Hematopoietic multipotent progenitor cell treated with erythropoietin and hydrocortisone succinate and interleukin-3 and kit ligand, for 6 days (in vitro differentiated cells): Measurements from ENCODE around the gene NCOA1.
A peak's percentile ranks its signal among the peaks of the same experiment; 100 is the strongest.
"Not testable (repeated sequence)": the region's sequence is repeated elsewhere in the genome, so short reads cannot be mapped to it uniquely, and the experiment has no call there.

Experiments
- DNase-seq: peaks from one replicate; pipeline ENCODE4 v3.0.0-alpha.2; 2015

Gene NCOA1

DNA sequence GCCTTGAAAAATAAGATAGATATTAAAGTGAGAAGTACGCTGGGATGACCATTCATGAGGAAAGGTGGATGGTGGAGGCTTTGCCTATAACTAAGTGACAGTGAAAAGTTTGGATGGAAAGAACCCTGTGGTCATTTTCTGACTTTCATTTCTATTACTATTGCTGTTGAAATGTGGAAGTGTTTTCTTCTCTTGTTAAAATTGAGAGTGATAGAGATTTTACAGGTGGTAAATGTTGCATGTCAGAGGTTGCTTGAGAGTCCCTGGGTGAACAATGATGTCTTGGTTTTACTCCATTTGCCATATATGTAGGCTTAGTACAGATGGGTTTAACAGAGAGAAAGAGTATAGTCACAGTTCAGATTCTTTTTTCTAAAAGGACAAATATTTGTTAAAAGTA lies 18.4 kb downstream of the NCOA1 start:
- DNase-seq, result no peak

DNA sequence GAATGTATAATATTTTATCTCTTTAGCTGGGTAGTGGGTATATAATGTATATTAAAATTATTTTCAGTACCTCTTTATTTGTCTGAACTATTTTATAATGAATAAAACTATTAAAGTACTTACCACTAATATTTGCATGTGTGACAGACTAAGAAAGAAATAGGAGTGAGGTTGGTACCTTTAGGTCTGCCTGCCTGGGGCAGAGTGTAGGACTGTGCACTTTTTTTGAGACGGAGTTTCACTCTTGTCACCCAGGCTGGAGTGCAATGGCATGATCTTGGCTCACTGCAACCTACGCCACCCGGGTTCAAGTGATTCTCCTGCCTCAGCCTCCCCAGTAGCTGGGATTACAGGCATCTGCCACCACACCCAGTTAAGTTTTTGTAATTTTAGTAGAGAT lies 18.8 kb downstream of the NCOA1 start:
- DNase-seq, result no peak

DNA sequence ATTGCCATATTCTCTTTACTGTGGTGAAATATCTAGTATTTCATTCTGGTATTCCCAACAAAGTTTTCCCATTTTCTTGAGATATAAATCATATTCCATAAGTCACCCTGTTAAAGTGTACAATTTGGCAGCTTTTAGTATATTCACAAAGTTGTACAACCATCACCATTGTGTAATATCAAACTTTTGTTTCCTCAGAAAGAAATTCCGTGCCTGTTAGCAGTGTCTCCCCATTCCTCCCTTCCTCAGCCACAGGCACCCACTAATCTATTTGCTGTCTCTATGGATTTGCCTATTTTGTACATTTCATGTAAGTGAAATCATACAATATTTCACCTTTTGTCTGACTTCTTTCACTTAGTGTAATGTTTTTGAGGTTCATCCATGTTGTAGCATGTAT lies 19.7 kb downstream of the NCOA1 start:
- DNase-seq, result no peak

DNA sequence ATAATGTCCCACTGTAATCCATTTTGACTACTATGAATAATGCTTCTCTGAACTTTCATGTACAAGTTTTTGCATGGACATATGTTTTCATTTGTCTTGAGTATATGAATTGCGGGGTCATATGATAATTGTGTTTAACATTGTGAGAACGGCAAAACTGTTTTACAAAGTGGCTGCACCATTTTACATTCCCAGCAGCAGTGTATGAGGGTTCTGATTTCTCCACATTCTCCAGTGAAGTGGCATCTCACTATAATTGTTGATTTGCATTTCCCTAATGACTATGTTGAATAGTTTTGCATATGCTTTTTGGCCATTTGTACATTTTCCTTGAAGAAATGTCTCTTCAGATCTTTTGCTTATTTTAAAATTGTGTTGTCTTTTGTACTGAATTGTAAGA lies 20.1 kb downstream of the NCOA1 start:
- DNase-seq, result no peak

DNA sequence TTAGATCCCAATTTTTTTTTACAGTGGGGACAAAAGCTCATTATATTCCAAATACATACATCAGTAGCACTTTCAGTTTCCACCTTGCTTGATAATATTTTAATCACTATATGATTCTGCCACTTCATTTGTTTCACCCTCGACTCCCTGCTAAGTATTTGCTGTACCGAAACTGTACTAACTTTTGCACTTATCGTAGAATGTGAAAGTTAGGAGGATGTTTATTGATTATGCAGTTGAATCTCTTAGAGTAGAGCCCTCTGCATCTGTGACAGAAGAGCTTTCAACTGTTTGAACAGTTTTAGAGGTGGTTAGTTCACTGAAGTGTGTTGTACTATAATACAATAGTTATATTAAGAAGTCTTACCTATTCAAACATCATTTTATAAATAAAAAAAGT lies 20.8 kb downstream of the NCOA1 start:
- DNase-seq, result no peak

DNA sequence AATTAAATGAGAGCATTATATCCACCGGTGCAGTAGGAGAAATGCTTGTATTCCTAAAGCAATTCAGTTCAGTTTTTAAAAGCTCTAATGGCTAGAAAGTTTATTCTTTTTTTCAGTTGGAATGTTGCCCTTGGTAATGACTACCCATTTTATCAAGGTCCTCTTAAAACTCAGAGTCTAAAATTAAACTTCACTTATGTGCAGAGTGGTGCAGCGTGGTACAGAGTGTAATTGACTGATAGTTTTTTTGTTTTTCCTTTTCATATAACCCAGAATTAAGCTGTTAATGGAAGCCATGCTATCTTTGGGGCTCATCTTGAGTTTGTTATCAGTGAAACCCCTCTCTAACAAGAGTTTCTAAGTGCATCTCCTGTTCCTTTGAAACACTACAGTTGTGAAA lies 21.4 kb downstream of the NCOA1 start:
- peak; percentile 35 for DNase-seq

DNA sequence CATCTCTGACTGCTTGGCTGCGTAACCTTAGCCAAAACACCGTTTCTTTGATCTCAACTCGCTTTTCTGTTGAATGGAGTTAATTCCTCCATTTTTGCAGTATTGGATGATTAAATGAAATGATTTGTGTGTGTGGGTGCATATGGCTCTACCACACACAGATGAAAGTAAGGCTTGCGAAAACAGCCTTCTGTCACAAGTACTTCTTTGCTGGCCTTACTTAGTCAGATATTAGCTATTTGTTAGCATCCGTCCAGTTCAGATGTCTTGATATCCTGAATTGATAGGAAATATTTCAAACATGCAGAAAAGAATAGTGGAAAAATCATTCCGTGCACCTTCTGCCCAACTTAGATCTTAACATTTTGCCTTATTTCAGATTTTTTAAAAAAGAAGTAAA lies 21.8 kb downstream of the NCOA1 start:
- no peak for DNase-seq

DNA sequence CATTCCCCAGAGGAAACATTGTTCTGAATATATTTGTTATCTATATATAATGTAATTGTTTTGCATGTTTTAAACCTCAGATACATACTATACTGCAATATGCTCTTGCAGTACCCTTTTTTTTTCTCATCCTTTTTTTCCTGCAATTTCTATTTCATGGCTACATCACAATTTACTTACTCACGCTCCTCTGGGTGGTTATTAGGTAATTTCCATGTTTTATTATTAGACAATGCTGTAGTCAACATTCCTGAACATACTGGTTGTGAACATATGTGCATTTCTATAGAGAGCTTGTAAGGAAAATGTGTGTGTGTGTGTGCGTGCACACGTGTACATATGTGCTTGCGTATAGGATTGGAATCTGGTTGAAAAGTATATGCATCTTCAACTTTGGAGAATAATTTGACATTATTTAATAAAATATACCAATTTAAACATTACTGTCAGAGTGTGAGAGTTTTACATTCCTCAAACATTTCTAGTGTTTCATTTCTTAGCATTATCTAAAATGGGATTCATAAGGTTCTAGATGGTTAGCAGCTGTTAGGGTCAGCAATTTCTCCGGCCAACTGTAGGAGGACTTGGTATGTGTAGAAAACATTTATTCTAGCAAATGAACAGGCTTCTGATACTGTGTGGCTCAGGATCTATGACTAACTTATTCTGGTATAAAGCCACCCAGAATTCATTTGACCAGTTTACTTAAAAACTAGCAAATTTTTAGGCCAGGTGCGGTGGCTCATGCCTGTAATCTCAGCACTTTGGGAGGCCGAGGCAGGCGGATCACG lies 22.4 kb downstream of the NCOA1 start:
- DNase-seq, result no peak

DNA sequence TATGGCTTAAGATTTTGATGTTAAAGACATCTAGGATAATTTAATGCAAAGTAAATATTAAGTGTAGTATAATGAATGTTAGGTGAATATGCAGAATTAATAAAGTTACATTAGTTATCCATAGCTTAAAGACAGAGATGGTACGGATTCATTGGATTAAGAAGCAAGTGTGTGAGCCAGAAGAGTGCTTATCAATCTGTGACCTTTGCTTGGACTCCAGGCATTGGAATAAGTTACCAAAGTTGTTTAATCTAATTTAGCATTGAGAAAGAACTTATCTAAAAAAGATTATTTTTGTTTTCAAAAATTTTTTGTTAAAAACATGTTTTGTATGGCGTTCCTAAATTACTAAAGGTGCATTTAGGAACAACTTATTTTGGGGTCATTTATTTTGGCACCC lies 23.8 kb downstream of the NCOA1 start:
- DNase-seq, result no peak

DNA sequence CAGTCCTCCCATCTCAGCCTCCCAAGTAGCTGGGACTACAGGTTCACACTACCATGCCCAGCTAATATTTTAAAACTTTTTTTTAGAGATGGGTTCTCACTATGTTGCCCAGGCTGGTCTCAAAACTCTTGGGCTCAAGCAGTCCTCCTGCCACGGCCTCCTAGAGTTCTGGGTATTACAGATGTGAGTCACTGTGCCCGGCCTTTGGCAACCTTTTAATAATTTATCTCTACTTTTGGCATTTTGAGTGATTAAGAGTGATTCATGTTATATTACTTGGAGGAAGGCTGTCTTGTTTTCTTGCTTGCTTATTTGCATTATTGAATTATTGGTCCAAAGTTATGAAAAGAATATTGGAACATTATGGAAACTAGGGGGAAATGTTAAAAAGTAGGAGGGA lies 24.3 kb downstream of the NCOA1 start:
- peak; percentile 44 for DNase-seq

DNA sequence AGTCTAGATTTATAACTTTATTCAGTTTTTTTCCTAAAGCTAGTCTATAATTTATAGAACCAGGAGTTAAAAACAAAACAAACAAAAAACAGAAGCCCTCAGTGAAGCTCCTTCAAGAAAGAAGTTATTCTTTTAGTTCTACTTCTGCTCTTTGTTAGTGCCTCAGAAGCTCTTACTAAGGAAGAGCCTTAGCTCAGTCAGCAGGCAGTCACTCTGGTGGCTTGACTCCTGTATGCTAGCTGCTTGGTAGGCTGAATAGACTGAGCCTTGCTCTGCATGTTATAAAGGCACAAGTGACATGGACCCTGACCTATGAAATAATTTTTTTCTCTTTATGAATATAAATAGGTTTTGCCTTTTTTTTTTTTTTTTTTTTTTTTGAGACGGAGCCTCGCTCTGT lies 24.8 kb downstream of the NCOA1 start:
- peak; percentile 55 for DNase-seq

DNA sequence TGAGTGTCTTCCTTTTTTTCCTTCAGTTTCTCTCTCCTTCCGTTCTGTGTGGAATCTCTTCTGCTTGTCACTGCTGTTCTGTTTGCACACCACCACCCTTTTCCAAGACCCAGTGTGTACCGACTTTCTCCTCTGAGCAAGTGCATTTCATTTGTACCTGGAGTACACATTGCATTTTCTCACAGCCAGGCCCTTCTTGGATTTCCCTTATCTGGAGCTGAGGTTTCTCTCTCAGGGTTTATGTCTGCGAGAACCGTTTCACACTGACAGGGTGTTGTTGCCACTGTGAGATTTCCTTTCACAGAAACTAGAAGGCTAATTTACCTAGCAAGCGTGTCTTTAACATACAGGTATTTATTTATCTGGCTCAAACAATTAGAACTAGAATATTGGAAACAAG lies 26.2 kb downstream of the NCOA1 start:
- DNase-seq, result peak; percentile 50

DNA sequence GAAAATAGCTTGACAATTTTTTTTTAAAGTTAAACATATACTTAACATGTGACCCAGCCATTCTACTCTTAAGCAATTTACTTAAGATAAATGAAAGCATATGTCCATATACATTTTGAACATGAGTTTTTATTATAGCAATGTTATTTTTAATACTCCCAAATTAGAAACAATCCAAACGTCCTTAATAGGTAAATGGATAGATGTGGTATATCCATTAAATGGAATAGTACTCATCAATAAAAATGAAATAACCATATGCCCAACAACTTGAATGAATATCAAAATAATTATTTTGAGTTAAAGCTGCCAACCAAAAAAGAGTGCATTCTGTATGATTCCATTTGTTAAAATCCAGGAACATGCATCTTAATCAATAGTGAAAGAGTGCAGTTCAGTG lies 29.1 kb downstream of the NCOA1 start:
- DNase-seq, result no peak

DNA sequence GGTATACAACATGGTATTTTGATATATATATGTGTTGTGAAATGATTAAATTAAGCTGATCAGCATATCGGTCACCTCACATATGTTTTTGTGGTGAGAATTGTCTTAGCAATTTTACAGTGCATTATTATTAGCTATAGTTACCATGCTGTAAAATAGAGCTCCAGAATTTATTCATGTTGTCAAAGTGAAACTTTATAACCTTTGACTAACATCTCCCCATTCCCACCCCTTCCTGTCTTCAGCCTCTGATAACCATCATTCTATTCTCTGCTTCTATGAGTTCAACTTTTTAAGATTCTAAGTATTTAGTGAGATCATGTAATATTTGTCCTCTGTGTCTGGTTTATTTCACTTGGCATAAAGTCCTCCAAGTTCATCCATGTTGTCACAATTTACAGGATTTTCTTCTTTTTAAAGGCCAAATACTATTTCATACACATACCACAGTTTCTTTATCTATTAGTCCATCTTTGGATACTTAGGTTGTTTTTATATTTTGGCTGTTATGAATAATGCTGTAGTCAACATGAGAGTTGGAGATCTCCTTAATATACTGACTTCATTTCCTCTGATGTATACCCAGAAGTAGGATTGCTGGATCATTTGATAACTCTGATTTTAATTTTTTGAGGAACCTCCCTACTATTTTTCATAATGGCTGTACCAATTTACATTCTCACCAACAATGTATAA lies 30.3 kb downstream of the NCOA1 start:
- DNase-seq, result no peak

DNA sequence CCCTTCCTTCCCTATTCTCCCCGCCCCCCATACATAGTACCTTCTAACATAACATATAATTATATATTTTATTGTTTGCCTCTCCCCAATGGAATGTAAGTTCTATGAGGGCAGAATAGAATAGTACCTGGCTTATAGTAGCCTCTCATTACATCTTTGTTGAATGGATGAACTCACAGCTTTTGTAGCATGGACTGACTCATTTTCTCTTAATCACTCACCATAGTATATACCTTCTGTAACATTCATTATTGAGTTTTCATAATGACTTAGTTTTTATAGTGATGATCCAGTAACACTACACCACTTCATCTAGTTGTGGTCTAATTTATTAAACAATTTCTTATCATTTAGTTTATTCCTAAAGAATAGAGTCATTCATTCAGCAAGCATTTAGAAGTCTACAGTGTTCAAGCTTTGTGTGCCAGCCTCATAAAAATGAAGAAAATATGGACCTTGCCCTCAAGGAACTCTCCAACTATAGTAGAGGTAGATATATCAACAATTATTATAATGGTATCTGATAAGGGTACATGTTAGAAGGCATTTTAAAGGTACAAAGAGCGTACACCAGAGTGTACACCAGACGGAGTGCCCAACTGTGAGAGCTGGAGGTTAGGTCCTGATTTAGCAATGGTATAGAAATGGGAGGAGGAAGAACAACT lies 31.1 kb downstream of the NCOA1 start:
- no peak for DNase-seq

DNA sequence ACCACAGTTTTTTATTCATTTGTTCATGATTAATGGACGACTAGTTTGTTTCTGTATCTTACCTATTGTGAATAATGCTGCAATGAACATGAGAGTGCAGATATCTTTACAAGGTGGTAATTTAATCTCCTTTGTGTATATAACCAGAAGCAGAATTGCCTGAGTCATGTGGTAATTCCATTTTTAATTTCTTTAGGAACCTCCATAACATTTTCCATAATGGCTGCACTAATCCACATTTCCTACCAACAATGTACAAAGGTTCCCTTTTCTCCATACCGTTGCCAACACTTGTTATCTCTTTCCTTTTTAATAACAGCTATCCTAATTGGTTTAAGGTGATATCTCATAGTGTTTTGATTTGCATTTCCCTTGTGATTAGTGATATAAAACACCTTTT lies 36.5 kb downstream of the NCOA1 start:
- no peak for DNase-seq

DNA sequence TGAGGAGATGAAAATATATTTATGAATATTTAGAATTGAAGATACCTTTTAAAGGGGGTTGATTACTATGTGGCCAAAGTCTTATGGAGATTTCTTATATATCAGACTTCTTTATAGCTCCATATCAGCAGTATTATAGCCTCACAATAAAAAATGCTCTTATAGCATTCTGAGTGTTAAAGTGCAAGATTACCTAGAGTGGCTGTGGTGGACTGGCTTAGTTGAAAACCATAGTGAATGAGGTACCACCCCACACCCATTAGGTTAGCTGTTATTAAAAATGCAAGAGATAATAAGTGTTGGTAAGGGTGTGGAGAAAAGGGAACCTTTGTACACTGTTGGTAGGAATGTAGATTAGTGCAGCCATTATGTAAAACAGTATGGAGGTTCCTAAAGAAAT lies 39.7 kb downstream of the NCOA1 start:
- DNase-seq, result no peak

DNA sequence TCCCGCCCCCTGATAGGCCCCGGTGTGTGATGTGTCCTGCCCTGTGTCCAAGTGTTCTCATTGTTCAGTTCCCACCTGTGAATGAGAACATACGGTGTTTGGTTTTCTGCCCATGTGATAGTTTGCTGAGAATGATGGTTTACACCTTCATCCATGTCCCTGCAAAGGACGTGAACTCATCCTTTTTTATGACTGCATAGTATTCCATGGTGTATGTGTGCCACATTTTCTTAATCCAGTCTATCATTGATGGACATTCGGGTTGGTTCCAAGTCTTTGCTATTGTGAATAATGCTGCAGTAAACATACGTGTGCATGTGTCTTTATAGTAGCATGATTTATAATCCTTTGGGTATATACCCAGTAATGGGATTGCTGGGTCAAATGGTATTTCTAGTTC lies 40.6 kb downstream of the NCOA1 start:
- DNase-seq, result not testable (repeated sequence)

DNA sequence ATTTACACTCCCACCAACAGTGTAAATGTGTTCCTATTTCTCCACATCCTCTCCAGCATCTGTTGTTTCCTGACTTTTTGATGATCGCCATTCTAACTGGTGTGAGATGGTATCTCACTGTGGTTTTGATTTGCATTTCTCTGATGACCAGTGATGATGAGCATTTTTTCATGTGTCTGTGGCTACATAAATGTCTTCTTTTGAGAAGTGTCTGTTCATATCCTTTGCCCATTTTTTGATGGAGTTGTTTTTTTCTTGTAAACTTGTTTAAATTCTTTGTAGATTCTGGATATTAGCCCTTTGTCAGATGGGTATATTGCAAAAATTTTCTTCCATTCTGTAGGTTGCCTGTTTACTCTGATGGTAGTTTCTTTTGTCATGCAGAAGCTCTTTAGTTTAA lies 41.0 kb downstream of the NCOA1 start:
- not testable (repeated sequence) for DNase-seq

DNA sequence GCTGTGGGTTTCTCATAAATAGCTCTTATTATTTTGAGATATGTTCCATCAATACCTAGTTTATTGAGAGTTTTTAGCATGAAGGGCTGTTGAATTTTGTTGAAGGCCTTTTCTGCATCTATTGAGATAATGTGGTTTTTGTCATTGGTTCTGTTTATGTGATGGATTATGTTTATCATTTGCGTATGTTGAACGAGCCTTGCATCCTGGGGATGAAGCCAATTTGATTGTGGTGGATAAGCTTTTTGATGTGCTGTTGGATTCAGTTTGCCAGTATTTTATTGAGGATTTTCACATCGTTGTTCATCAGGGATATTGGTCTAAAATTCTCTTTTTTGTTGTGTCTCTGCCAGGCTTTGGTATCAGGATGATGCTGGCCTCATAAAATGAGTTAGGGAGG lies 42.5 kb downstream of the NCOA1 start:
- not testable (repeated sequence) for DNase-seq

DNA sequence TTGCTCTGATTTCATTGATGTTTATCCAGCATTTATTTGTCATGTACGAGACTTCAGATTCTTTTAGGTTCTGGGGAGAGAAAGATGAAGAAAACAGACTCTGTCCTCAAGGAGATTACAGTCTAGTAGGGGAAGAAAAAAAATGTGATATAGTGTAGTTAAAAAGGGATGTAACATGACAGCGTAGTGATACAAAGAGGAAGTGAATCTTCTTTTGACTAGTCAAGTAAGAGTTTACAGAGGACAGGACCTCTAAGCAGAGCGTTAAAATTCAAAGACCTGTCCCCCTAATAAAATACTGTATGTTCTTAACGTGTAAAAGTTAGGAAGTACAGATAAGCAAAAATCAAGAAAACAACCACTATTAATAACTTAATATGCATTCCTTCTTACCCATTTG lies 47.7 kb downstream of the NCOA1 start:
- DNase-seq, result no peak

DNA sequence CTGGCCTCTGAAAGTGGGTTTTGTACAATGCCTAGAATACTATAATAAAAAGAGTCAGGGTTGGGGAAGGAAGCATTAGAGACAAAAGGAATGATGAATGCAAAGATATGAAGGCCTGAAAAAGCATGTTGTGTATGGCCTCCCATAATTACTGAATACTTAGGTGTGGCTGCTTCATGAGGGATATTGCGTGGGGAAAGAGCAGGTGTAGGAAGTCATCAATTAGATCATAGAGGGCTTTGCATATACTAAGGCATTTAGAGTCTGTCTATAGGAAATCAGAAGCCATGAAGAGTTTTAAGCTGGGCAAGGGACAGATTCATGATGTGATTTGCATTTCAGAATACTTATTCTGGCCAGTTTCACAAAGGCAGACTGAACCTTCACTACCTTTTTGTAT lies 48.2 kb downstream of the NCOA1 start:
- no peak for DNase-seq

DNA sequence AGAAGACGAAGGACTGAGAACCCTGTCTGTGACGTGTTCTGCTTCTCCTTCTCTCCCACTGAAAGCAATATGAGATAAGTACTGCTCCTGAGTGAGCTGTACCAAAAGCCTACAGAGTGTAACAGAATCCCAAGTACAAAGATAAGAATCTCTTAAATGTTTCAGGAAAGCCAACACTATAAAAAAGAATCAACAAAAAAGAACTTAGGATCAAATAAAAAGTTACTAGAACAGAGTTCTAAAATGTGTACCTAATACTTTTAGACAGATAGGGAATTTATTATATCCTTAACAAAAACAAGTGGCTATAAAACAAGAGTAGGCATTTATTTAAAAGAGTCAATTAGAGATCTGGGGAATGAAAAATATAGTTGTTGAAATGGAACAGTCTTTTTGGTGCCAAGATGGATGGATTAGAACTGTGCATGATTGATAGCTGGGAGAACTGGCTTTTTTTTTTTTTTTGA lies 49.0 kb downstream of the NCOA1 start:
- no peak for DNase-seq

DNA sequence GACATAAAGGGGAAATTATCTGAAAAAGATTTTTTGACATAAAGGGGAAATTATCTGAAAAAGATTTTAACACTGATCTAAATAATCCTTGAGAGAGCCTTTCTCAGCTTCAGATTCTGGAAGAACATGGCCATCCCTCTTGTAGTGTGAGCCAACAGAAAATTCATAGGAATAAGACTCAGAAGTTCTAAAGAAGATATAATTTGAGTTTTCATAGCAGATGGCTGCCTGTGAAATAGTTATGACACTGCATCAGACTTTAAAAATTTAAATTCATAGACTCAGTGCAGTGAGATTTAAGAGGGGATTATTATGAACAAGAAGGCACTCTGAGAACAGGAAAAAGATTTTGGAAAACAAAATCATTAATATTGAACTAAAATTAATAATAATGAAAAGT lies 50.6 kb downstream of the NCOA1 start:
- DNase-seq, result no peak
